ENCODE measurements around the gene TATDN3. TPM values are rescaled to one million over a fixed set of nuclear protein-coding genes. Genes with fewer than 3 reads are reported as not detected.

The TATDN3 gene
- total RNA-seq, 1 experiment from 2014 or later, result 13.8 TPM

DNA sequence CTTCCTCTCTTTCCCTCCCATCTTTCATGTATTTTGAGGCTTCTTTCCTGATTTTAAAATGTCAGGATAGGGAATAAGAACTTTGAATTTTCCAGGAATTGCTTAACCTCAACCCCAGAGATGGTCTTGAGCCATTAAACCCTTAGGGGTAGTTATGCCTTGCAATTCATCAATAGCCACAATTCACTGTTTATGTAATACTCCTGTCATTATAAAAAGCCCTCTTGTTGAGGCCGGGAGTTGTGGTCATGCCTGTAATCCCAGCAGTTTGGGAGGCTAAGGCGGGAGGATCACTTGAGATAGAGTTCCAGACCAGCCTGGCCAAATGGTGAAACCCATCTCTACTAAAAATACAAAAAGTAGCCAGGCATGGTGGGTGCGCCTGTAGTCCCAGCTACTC is 31.3 kb downstream of the TATDN3 start:
- Histone ChIP-seq H3K79me1 (ENCODE audit: insufficient read depth, low read depth, low read length, poor library complexity, severe bottlenecking) (no peaks in the 10 kb centered on the region), H3K23me2 (ENCODE audit: insufficient read length, low read depth, low read length, poor library complexity, severe bottlenecking) (no peaks in the 10 kb centered on the region), H4K91ac (ENCODE audit: insufficient read length, low read depth, low read length) (no peak overlapping the region), H3K14ac (ENCODE audit: insufficient read depth, low read length) (no peak overlapping the region), H2BK15ac (ENCODE audit: low read depth, low read length) (no peak overlapping the region), H3K18ac (ENCODE audit: insufficient read length, low read depth, low read length) (no peak overlapping the region), H4K8ac (replicated peaks; ENCODE audit: insufficient read length, low read depth, low read length) (no peak overlapping the region), H3K9me3 (ENCODE audit: control insufficient read depth, low read depth, low read length) (peaks cover 10% of the 10 kb centered on the region), H3K27me3 (ENCODE audit: insufficient read depth, low read length) (no peaks in the 10 kb centered on the region), H2BK120ac (ENCODE audit: low read depth, low read length, poor library complexity, severe bottlenecking) (no peak overlapping the region), H3K4ac (ENCODE audit: low read depth, low read length) (no peak overlapping the region), H4K5ac (ENCODE audit: insufficient read length, low read depth, low read length) (no peak overlapping the region), H2BK12ac (ENCODE audit: insufficient read length, low read depth, low read length) (no peak overlapping the region), H3K9ac (ENCODE audit: extremely low read depth, insufficient read length, low read length) (no peak overlapping the region), H2BK5ac (ENCODE audit: insufficient read length, low read length) (no peak overlapping the region), H3K79me2 (ENCODE audit: insufficient read depth, low read length) (no peaks in the 10 kb centered on the region), H3K56ac (ENCODE audit: insufficient read length, low read depth, low read length) (no peak overlapping the region), H3K4me2 (ENCODE audit: insufficient read depth, insufficient read length, low read length) (no peak overlapping the region), H2AFZ (ENCODE audit: low read length) (no peak overlapping the region), H2BK20ac (ENCODE audit: low read depth, low read length, poor library complexity, severe bottlenecking) (no peak overlapping the region), H3K4me1 (ENCODE audit: insufficient read depth, low read length) (no peaks in the 10 kb centered on the region; the same call in 1 of the 2 replicates), H3K27ac (ENCODE audit: insufficient read length, low read depth, low read length) (no peak overlapping the region), H4K20me1 (ENCODE audit: control insufficient read depth, insufficient read depth, insufficient read length) (no peaks in the 10 kb centered on the region), H3T11ph (ENCODE audit: low read length) (no peak overlapping the region), H2AK5ac (ENCODE audit: insufficient read length, low read length) (no peak overlapping the region), H3K23ac (ENCODE audit: insufficient read length, low read depth, low read length) (no peak overlapping the region)
- WGBS (ENCODE audit: extremely low coverage, insufficient read length, low lambda C conversion rate), result no CpG with 5 or more reads among the region's 3 CpGs
- Mint-ChIP-seq H3K9me3 (peaks cover 20 to 30% of the 10 kb centered on the region in 2 experiments), H3K27me3 (ENCODE audit: low read depth) (no peaks in the 10 kb centered on the region; the same call in none of the 2 replicates), H3K4me3 (no peak overlapping the region), H3K36me3 (ENCODE audit: insufficient read depth in 1 of 3, low read depth in 3 of 3) (peaks cover 17 to 26% (median 18%) of the 10 kb centered on the region in 3 experiments), H3K4me1 (peaks cover 4 to 8% of the 10 kb centered on the region in 2 experiments), H3K27ac (no peak overlapping the region)
- no peak for TF ChIP-seq CTCF (conservative IDR thresholded peaks at IDR 0.05)
- DNase-seq, result no peak
